ENCODE data around the gene ARHGEF33. TPM values are rescaled to one million over a fixed set of nuclear protein-coding genes. Genes with fewer than 3 reads are reported as not detected.
A peak's percentile ranks its signal among the peaks of the same experiment; 100 is the strongest.

Gene ARHGEF33
- total and polyA plus RNA-seq, 5 experiments from 2014 or later, result 1.0 TPM; not detected in 4

- Mint-ChIP-seq H3K27ac (peak overlapping the region in 1 of 10 donors; percentile 41), H3K4me1 (no peaks in the 10 kb centered on the region), H3K9me3 (no peaks in the 10 kb centered on the region), H3K27me3 (no peaks in the 10 kb centered on the region), H3K36me3 (peaks cover 9 to 86% (median 49%) of the 10 kb centered on the region in 3 donors), H3K4me3 (no peak overlapping the region)
- POLR2A ChIA-PET, result no interaction called here
- ATAC-seq (no peak), DNase-seq (no peak)
Measured at GRCh38 chr2:39008665-39009064, 119.0 kb downstream of the ARHGEF33 start.

DNA sequence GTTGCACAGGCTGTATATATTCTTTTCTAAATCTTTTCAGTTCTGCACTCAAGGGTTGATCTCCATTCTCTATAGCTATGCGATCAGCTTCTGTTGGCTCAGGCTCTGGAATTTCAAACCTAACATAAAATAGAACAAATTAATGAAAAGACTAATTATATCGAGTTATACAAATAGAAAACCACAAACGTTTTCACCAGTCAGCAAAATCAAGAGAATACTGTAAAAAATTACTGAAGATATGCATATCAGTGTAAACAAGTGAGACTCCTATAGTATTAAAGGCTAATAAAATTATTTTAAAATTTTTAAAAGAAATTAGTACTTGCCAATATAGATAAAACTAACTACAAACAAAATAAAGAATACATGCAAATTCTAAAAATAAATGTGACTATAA lies 124.2 kb downstream of the ARHGEF33 start:
- no peak overlapping the region for H3K27ac Mint-ChIP-seq
- no peaks in the 10 kb centered on the region for H3K27me3 Mint-ChIP-seq
- POLR2A ChIA-PET, result no interaction called here
- ATAC-seq (no peak), DNase-seq (no peak)
- peaks cover 0 to 6% (median 0%) of the 10 kb centered on the region in 4 donors for H3K4me1 Mint-ChIP-seq
- no peak overlapping the region for H3K4me3 Mint-ChIP-seq
- H3K36me3 Mint-ChIP-seq, result peaks cover 4 to 47% (median 33%) of the 10 kb centered on the region in 3 donors
- no peaks in the 10 kb centered on the region for H3K9me3 Mint-ChIP-seq

DNA sequence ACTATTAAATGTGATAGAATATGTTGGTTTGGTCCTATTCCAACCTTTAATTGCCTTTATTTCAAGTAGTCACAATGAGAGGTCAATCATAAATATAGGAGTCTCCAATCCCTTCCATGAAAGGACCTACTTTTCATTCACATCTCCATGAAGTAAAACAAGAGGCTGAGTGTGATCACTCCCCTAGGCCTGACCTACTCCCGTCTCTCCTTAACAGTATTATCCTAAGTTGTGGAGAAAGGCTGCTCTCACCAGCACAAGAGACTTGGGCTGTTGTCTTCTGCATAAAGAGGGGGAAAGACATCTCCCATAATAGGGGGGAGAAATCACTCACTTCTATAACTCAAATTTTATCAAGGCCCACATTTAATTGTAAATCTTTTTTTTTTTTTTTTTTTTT lies 125.7 kb downstream of the ARHGEF33 start:
- Mint-ChIP-seq H3K9me3 (no peaks in the 10 kb centered on the region), H3K27ac (peak overlapping the region in 4 of 10 donors; percentile 45 to 84 (median 66)), H3K4me3 (no peak overlapping the region), H3K4me1 (peaks cover 0 to 7% (median 0%) of the 10 kb centered on the region in 4 donors), H3K27me3 (no peaks in the 10 kb centered on the region), H3K36me3 (peaks cover 0 to 44% (median 22%) of the 10 kb centered on the region in 3 donors)
- POLR2A ChIA-PET, result no interaction called here
- DNase-seq (no peak), ATAC-seq (no peak)

DNA sequence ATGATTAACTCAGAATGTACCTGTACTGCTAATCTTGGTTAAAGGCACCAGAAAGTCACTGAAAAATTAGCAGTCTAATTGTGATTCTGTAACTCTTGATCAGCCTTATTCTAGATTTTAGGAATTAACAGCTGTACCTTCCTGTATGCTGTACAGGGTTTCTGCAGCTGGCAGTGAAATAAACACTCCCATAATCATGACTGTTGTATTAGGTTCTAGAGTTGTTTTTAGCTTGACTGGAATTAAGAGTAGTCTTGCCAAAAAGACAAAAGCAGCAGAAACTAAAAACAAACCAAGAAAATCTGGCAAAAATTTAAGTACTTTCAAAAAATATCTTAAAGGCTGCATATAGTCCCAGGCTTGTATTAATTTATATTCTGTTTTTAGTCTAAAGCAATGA lies 127.7 kb downstream of the ARHGEF33 start:
- POLR2A ChIA-PET, result interaction anchor here (0.6 kb wide), 1 partner anchor 100 kb away, joined by 4 read pairs; no protein-coding TSS in a partner anchor
- H3K27ac Mint-ChIP-seq, result no peak overlapping the region
- DNase-seq (no peak), ATAC-seq (no peak)
- H3K36me3 Mint-ChIP-seq, result peaks cover 0 to 40% (median 10%) of the 10 kb centered on the region in 3 donors
- no peaks in the 10 kb centered on the region for H3K9me3 Mint-ChIP-seq
- H3K27me3 Mint-ChIP-seq, result no peaks in the 10 kb centered on the region
- H3K4me1 Mint-ChIP-seq, result peaks cover 0 to 7% (median 0%) of the 10 kb centered on the region in 4 donors
- no peak overlapping the region for H3K4me3 Mint-ChIP-seq

GRCh38 chr2:39018638-39019037 lies 129.0 kb downstream of the ARHGEF33 start:
- Mint-ChIP-seq H3K9me3 (no peaks in the 10 kb centered on the region), H3K4me3 (no peak overlapping the region), H3K27me3 (no peaks in the 10 kb centered on the region), H3K36me3 (peaks cover 0 to 39% (median 9%) of the 10 kb centered on the region in 3 donors), H3K27ac (peak overlapping the region in 2 of 10 donors; percentile 6 to 26), H3K4me1 (peaks cover 0 to 7% (median 0%) of the 10 kb centered on the region in 4 donors)
- no peak for ATAC-seq
- DNase-seq, result no peak
- POLR2A ChIA-PET, result no interaction called here

DNA sequence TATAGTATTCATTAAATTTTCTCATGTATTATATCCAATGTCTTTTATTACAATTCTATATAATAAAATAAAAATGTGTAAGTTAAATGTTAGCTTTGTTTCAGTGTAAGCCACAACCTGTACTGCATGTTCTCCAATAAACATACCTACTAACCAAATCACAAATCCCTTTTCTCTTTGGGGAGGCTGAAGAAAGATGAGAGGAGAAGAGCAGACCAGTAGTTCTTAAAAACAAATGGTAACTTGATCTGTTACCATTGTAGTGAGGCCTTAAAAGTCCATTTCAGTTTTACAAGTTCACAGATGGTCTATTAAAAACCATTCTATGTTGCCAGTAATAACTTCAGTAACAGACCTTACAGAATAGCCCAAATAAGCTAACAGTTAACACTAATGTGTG lies 130.7 kb downstream of the ARHGEF33 start:
- H3K36me3 Mint-ChIP-seq, result peaks cover 0 to 37% (median 10%) of the 10 kb centered on the region in 3 donors
- no peak for ATAC-seq
- H3K27ac Mint-ChIP-seq, result no peak overlapping the region
- no peaks in the 10 kb centered on the region for H3K9me3 Mint-ChIP-seq
- no peak overlapping the region for H3K4me3 Mint-ChIP-seq
- no peaks in the 10 kb centered on the region for H3K27me3 Mint-ChIP-seq
- POLR2A ChIA-PET, result no interaction called here
- peaks cover 0 to 7% (median 0%) of the 10 kb centered on the region in 4 donors for H3K4me1 Mint-ChIP-seq
- no peak for DNase-seq

GRCh38 chr2:39022642-39023235 lies 133.1 kb downstream of the ARHGEF33 start:
- DNase-seq, result no peak
- Mint-ChIP-seq H3K4me1 (peaks cover 0 to 5% (median 0%) of the 10 kb centered on the region in 4 donors), H3K9me3 (no peaks in the 10 kb centered on the region), H3K27ac (peak overlapping the region in 2 of 10 donors; percentile 43 to 73), H3K27me3 (no peaks in the 10 kb centered on the region), H3K36me3 (peaks cover 0 to 42% (median 12%) of the 10 kb centered on the region in 3 donors), H3K4me3 (no peak overlapping the region)
- POLR2A ChIA-PET, result no interaction called here
- ATAC-seq, result no peak

DNA sequence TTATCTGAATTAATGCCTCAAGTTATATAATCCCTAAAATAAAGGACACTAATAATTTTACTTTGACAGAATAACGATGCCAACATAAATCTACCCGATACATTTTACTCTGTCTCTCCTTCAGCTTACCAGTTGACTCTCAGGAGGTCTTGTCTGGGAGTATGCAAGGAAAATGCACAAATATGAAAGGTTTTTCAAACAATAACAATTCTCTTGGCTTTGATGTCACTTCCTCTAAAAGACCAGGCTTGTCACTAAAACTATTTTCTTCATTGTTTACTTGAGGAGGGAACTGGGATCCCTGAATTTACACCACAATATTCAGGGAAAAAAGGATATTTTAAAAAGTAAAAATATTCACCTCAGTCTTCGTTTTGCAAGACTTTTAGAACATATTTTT lies 134.0 kb downstream of the ARHGEF33 start:
- Mint-ChIP-seq H3K36me3 (peaks cover 0 to 51% (median 12%) of the 10 kb centered on the region in 3 donors), H3K4me3 (no peak overlapping the region), H3K4me1 (peaks cover 0 to 1% (median 0%) of the 10 kb centered on the region in 4 donors), H3K9me3 (no peaks in the 10 kb centered on the region), H3K27ac (peak overlapping the region in 1 of 10 donors; percentile 43), H3K27me3 (no peaks in the 10 kb centered on the region)
- ATAC-seq (no peak), DNase-seq (no peak)
- POLR2A ChIA-PET, result no interaction called here

- Mint-ChIP-seq H3K27ac (no peak overlapping the region), H3K9me3 (no peaks in the 10 kb centered on the region), H3K4me3 (no peak overlapping the region), H3K27me3 (no peaks in the 10 kb centered on the region), H3K4me1 (no peaks in the 10 kb centered on the region), H3K36me3 (peaks cover 0 to 51% (median 12%) of the 10 kb centered on the region in 3 donors)
- ATAC-seq (no peak), DNase-seq (no peak)
- POLR2A ChIA-PET, result no interaction called here
Measured at GRCh38 chr2:39024833-39025232, 135.2 kb downstream of the ARHGEF33 start.

Other genes with a start within 250 kb of the ARHGEF33 start
- 1 to 10 TPM; 7.5 to 9.5 TPM for gene GALM, start 223.8 kb upstream of the ARHGEF33 start, total RNA-seq
- 10 to 100 TPM; 10.6 to 15.6 (median 13.9) TPM for gene GALM, start 223.8 kb upstream of the ARHGEF33 start, polyA plus RNA-seq
- gene SRSF7, start 138.5 kb upstream of the ARHGEF33 start, total RNA-seq, result 100 to 1,000 TPM; 288 to 291 TPM
- 100 to 1,000 TPM; 164 to 172 (median 169) TPM for gene SRSF7, start 138.5 kb upstream of the ARHGEF33 start, polyA plus RNA-seq
- 10 to 100 TPM; 12.0 to 13.7 TPM for gene GEMIN6, start 111.7 kb upstream of the ARHGEF33 start, total RNA-seq
- 10 to 100 TPM in 1 of 3 donors, 1 to 10 TPM in 2; 6.8 to 11.6 (median 8.3) TPM for gene GEMIN6, start 111.7 kb upstream of the ARHGEF33 start, polyA plus RNA-seq
- gene DHX57, start 13.9 kb upstream of the ARHGEF33 start, total RNA-seq, result 10 to 100 TPM; 19.6 to 20.8 TPM
- 1 to 10 TPM; 4.9 to 5.5 (median 5.0) TPM for gene DHX57, start 13.9 kb upstream of the ARHGEF33 start, polyA plus RNA-seq
- 1 to 10 TPM; 1.4 to 3.0 TPM for gene MORN2, start 13.9 kb upstream of the ARHGEF33 start, total RNA-seq
- gene MORN2, start 13.9 kb upstream of the ARHGEF33 start, polyA plus RNA-seq, result 10 to 100 TPM in 1 of 3 donors, 1 to 10 TPM in 2; 9.1 to 10.7 (median 9.7) TPM
- gene SOS1, start 231.2 kb downstream of the ARHGEF33 start, total RNA-seq, result 10 to 100 TPM; 42.9 to 51.6 TPM
- gene SOS1, start 231.2 kb downstream of the ARHGEF33 start, polyA plus RNA-seq, result 10 to 100 TPM; 10.6 to 13.7 (median 11.7) TPM